Neuronal stem cell (in vitro differentiated cells): ENCODE data around the gene FBXL19.

Source experiments
- DNase-seq: peaks from one replicate; pipeline ENCODE4 v3.0.0-alpha.2; 2013; ENCODE audit warnings: low spot score
- H2AFZ ChIP-seq: one replicate; pipeline ENCODE4 v1.6.1; 2013; ENCODE audit warnings: mild to moderate bottlenecking, low read length, inconsistent platforms
- H2AK5ac ChIP-seq: 2 replicates; pipeline ENCODE4 v1.6.1; 2013; ENCODE audit warnings: low read depth, mild to moderate bottlenecking, inconsistent platforms, low read length, moderate library complexity, mixed read lengths
- H2BK120ac ChIP-seq: 2 replicates; pipeline ENCODE4 v1.6.1; 2013; ENCODE audit warnings: low read depth, mild to moderate bottlenecking, inconsistent platforms, low read length, moderate library complexity, mixed read lengths
- H2BK12ac ChIP-seq: one replicate; pipeline ENCODE4 v1.6.1; 2013; ENCODE audit warnings: low read length, inconsistent platforms
- H2BK15ac ChIP-seq: 2 replicates; pipeline ENCODE4 v1.6.1; 2013; ENCODE audit warnings: mild to moderate bottlenecking, low read length, inconsistent platforms, mixed read lengths
- H2BK5ac ChIP-seq: one replicate; pipeline ENCODE4 v1.6.1; 2013; ENCODE audit warnings: inconsistent platforms, mild to moderate bottlenecking, low read length, moderate library complexity
- H3K14ac ChIP-seq: one replicate; pipeline ENCODE4 v1.6.1; 2013; ENCODE audit warnings: low read length, inconsistent platforms
- H3K18ac ChIP-seq: 2 replicates; pipeline ENCODE4 v1.6.1; 2013; ENCODE audit warnings: low read length, inconsistent platforms
- H3K23ac ChIP-seq: 2 replicates; pipeline ENCODE4 v1.6.1; 2013; ENCODE audit warnings: low read depth, mild to moderate bottlenecking, mixed read lengths, low read length, inconsistent platforms; ENCODE audit not compliant: poor library complexity
- H3K27ac ChIP-seq: replicated peaks from 3 replicates; pipeline ENCODE4 v1.5.1; 2013; ENCODE audit warnings: low read length, inconsistent platforms
- H3K27me3 ChIP-seq, 3 experiments: 2 replicates each; pipeline ENCODE4 v1.6.1; 2013; ENCODE audit warnings: low read length in 3 of 3, mild to moderate bottlenecking in 2 of 3, inconsistent platforms in 1 of 3, low read depth in 1 of 3, mixed read lengths in 1 of 3, moderate library complexity in 1 of 3; ENCODE audit not compliant: control insufficient read depth in 3 of 3, insufficient read depth in 3 of 3
- H3K36me3 ChIP-seq, 2 donors: replicated peaks in 1 of 2; 2 replicates each; pipeline ENCODE4 v1.6.1; 2013; ENCODE audit warnings: low read length in 2 of 2; ENCODE audit not compliant: control insufficient read depth in 2 of 2, insufficient read depth in 2 of 2
- H3K4ac ChIP-seq: 2 replicates; pipeline ENCODE4 v1.6.1; 2013; ENCODE audit warnings: inconsistent platforms, mild to moderate bottlenecking, low read length, moderate library complexity
- H3K4me1 ChIP-seq, 2 donors: 1 replicate in 1 of 2; 2 replicates in 1 of 2; pipeline ENCODE4 v1.6.1; 2013; ENCODE audit warnings: low read length in 2 of 2, low read depth in 1 of 2; ENCODE audit not compliant: control insufficient read depth in 2 of 2, insufficient read depth in 1 of 2
- H3K4me2 ChIP-seq: one replicate; pipeline ENCODE4 v1.6.1; 2013; ENCODE audit warnings: mild to moderate bottlenecking, low read length, inconsistent platforms; ENCODE audit not compliant: insufficient read depth, poor library complexity, severe bottlenecking
- H3K4me3 ChIP-seq, 2 donors: 2 replicates each; pipeline ENCODE4 v1.5.1; 2013; ENCODE audit warnings: low read length in 2 of 2, mild to moderate bottlenecking in 2 of 2, inconsistent platforms in 1 of 2, moderate library complexity in 1 of 2
- H3K79me1 ChIP-seq: one replicate; pipeline ENCODE4 v1.6.1; 2013; ENCODE audit warnings: low read depth, mild to moderate bottlenecking, inconsistent platforms, low read length, moderate library complexity
- H3K9ac ChIP-seq: one replicate; pipeline ENCODE4 v1.6.1; 2013; ENCODE audit warnings: mild to moderate bottlenecking, low read depth, low read length, inconsistent platforms; ENCODE audit not compliant: poor library complexity
- H3K9me3 ChIP-seq, 2 donors: replicated peaks in 1 of 2; 2 replicates each; pipeline versions ENCODE3 to v1.6.1; 2013; ENCODE audit warnings: low read length in 2 of 2, mild to moderate bottlenecking in 2 of 2, inconsistent platforms in 1 of 2, low read depth in 1 of 2, mixed read lengths in 1 of 2, moderate library complexity in 1 of 2; ENCODE audit not compliant: control insufficient read depth in 2 of 2, insufficient read depth in 1 of 2
- H4K8ac ChIP-seq: one replicate; pipeline ENCODE4 v1.6.1; 2013; ENCODE audit warnings: low read depth, mild to moderate bottlenecking, inconsistent platforms, low read length, moderate library complexity
- H4K91ac ChIP-seq: one replicate; pipeline ENCODE4 v1.6.1; 2013; ENCODE audit warnings: low read length, low read depth, mild to moderate bottlenecking, inconsistent platforms; ENCODE audit not compliant: poor library complexity
- WGBS, 2 donors: extraction: QIAGEN DNeasy Blood & Tissue Kit; methylation state at CpG; one replicate each; pipeline ENCODE4 v1.1.7; 2013; ENCODE audit warnings: missing lambda C conversion rate in 2 of 2, mixed read lengths in 1 of 2; ENCODE audit not compliant: insufficient read length in 2 of 2, insufficient replicate concordance in 1 of 2; ENCODE audit errors: extremely low coverage in 2 of 2; 5-methylcytosine and 5-hydroxymethylcytosine counted together

The FBXL19 gene

GRCh38 chr16:30957456-30958174 is 34.2 kb downstream of the FBXL19 start, which contains the start of gene SETD1A:
SETD1A (plus strand) TSS chr16:30957754; CDS start chr16:30958732, 978 bp downstream.
- peak within 1 kb of the TSS; percentile 78 to 91 for H3K4me3 ChIP-seq
- peak within 1 kb of the TSS; percentile 37 for H3K4ac ChIP-seq
- H3K4me2 ChIP-seq: peak within 1 kb of the TSS; percentile 94
- peak within 1 kb of the TSS; percentile 95 for H3K23ac ChIP-seq
- H4K8ac ChIP-seq: peak within 1 kb of the TSS; percentile 92
- H3K4me1 ChIP-seq: peaks cover 10 to 11% of the 10 kb centered on the region in 2 donors
- peaks cover 33 to 41% of the 10 kb centered on the region in 2 donors for H3K36me3 ChIP-seq
- peak within 1 kb of the TSS; percentile 99 for H3K27ac ChIP-seq
- peak within 1 kb of the TSS; percentile 100 for H2BK120ac ChIP-seq
- peak within 1 kb of the TSS; percentile 96 for H3K9ac ChIP-seq
- H2AFZ ChIP-seq: peak within 1 kb of the TSS; percentile 98
- peak within 1 kb of the TSS; percentile 100 for H2BK5ac ChIP-seq
- H2BK15ac ChIP-seq: peak within 1 kb of the TSS; percentile 81
- WGBS, 2 donors: no CpG with 5 or more reads among the region's 85 CpGs
- peak; percentile 98 for DNase-seq
- H2AK5ac ChIP-seq: peak within 1 kb of the TSS; percentile 59
- peak within 1 kb of the TSS; percentile 97 for H4K91ac ChIP-seq
- H3K14ac ChIP-seq: no peak within 1 kb of the TSS
- no peaks in the 10 kb centered on the region for H3K27me3 ChIP-seq
- H2BK12ac ChIP-seq: peak within 1 kb of the TSS; percentile 41
- no peaks in the 10 kb centered on the region for H3K9me3 ChIP-seq
- peaks cover 13% of the 10 kb centered on the region for H3K79me1 ChIP-seq
- peak within 1 kb of the TSS; percentile 100 for H3K18ac ChIP-seq

- H3K9me3 ChIP-seq: no peaks in the 10 kb centered on the region
- peak overlapping the region; percentile 78 to 91 for H3K4me3 ChIP-seq
- H3K4me2 ChIP-seq: peak overlapping the region; percentile 75
- no peak overlapping the region for H2BK5ac ChIP-seq
- H4K8ac ChIP-seq: no peak overlapping the region
- no peak overlapping the region for H2BK12ac ChIP-seq
- peak; percentile 48 for DNase-seq
- H3K36me3 ChIP-seq: peaks cover 38 to 49% of the 10 kb centered on the region in 2 donors
- H3K4ac ChIP-seq: no peak overlapping the region
- no peak overlapping the region for H3K23ac ChIP-seq
- H2BK120ac ChIP-seq: no peak overlapping the region
- peak overlapping the region; percentile 99 for H3K27ac ChIP-seq
- peaks cover 13% of the 10 kb centered on the region for H3K79me1 ChIP-seq
- H3K18ac ChIP-seq: peak overlapping the region; percentile 100
- peak overlapping the region; percentile 96 for H3K9ac ChIP-seq
- whole genome bisulfite sequencing, 2 donors: no CpG with 5 or more reads among the region's 55 CpGs
- no peak overlapping the region for H4K91ac ChIP-seq
- H2BK15ac ChIP-seq: no peak overlapping the region
- peaks cover 9% of the 10 kb centered on the region in 2 donors for H3K4me1 ChIP-seq
- H2AFZ ChIP-seq: peak overlapping the region; percentile 98
- H2AK5ac ChIP-seq: peak overlapping the region; percentile 59
- no peaks in the 10 kb centered on the region for H3K27me3 ChIP-seq
- no peak overlapping the region for H3K14ac ChIP-seq
Measured at GRCh38 chr16:30958175-30959079, 35.1 kb downstream of the FBXL19 start.

GRCh38 chr16:30961384-30961783 is 38.0 kb downstream of the FBXL19 start:
- Histone ChIP-seq H3K9ac (no peak overlapping the region), H3K36me3 (peaks cover 60 to 77% of the 10 kb centered on the region in 2 donors)

More at GRCh38 chr16:30961384-30961783, 38.0 kb downstream of the FBXL19 start:
- no peaks in the 10 kb centered on the region for H3K27me3 ChIP-seq
- H3K79me1 ChIP-seq: peaks cover 15% of the 10 kb centered on the region
- H3K14ac ChIP-seq: no peak overlapping the region
- no peak overlapping the region for H2AFZ ChIP-seq
- no peak overlapping the region for H4K8ac ChIP-seq
- no peak overlapping the region for H2BK120ac ChIP-seq
- H3K9me3 ChIP-seq: no peaks in the 10 kb centered on the region
- no CpG with 5 or more reads among the region's 11 CpGs for WGBS, 2 donors
- no peak overlapping the region for H3K18ac ChIP-seq
- H3K4me1 ChIP-seq: peaks cover 3 to 7% of the 10 kb centered on the region in 2 donors
- no peak overlapping the region for H3K4me2 ChIP-seq
- H4K91ac ChIP-seq: no peak overlapping the region
- H2BK5ac ChIP-seq: no peak overlapping the region
- H2BK15ac ChIP-seq: no peak overlapping the region
- H3K4ac ChIP-seq: no peak overlapping the region
- H2AK5ac ChIP-seq: no peak overlapping the region
- DNase-seq: no peak
- H3K23ac ChIP-seq: no peak overlapping the region
- no peak overlapping the region for H2BK12ac ChIP-seq
- no peak overlapping the region for H3K4me3 ChIP-seq
- H3K27ac ChIP-seq: no peak overlapping the region
